Progenitor cell of endocrine pancreas (in vitro differentiated cells): ENCODE results near the gene AGBL1. TPM values are rescaled to one million over a fixed set of nuclear protein-coding genes. Genes with fewer than 3 reads are reported as not detected.

Experiments
- DNase-seq: peaks from one replicate; pipeline ENCODE4 v3.0.0; 2021; ENCODE audit warnings: low spot score; ENCODE audit not compliant: unreplicated experiment
- H3K27ac Mint-ChIP-seq: 2 replicates; pipeline ENCODE4 v1.8.0; 2021; ENCODE audit warnings: mild to moderate bottlenecking, moderate library complexity, mixed read lengths
- H3K27me3 Mint-ChIP-seq: 2 replicates; pipeline ENCODE4 v1.8.0; 2021; ENCODE audit warnings: mixed read lengths
- H3K36me3 Mint-ChIP-seq: 2 replicates; pipeline ENCODE4 v1.8.0; 2022; ENCODE audit warnings: mixed read lengths; ENCODE audit not compliant: insufficient read depth
- H3K4me1 Mint-ChIP-seq: 2 replicates; pipeline ENCODE4 v1.8.0; 2021; ENCODE audit warnings: low read depth, mixed read lengths
- H3K4me3 Mint-ChIP-seq: 2 replicates; pipeline ENCODE4 v1.8.0; 2021; ENCODE audit warnings: low read depth, mild to moderate bottlenecking, moderate library complexity, mixed read lengths
- H3K9me3 Mint-ChIP-seq: 2 replicates; pipeline ENCODE4 v1.8.0; 2021; ENCODE audit warnings: low read depth, mixed read lengths
- total RNA-seq: library from RNA; stranded (reverse); gene quantifications from 2 replicates; pipeline ENCODE4 v1.2.1, GENCODE V29; 2021
- TF ChIP-seq, protein P1 (sequence below): fragments of 200-600 bp; sonication (generic); IDR thresholded peaks from one replicate; pipeline ENCODE4 v1.5.0; 2021; ENCODE audit warnings: antibody characterized with exemption, mild to moderate bottlenecking; ENCODE audit not compliant: unreplicated experiment

AGBL1 gene
- total RNA-seq, 1 donor from 2014 or later = not detected

DNA sequence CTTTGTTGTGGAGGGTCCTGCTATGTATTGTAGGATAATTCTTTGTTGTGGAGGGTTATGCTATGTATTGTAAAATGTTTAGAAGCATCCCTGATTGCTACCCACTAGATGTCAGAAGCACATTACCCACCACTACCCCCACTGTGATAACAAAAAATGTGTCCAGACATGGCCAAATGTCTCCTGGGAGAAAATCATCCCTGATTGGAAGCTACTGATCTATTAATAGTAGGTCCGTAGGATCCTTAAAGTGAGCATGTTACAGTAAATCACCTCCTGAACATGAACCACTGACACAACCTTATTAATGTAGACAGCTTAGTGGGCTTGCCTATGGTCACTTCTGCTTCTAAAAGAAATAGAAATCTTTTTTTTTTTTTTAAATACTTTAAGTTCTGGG, 884.6 kb downstream of the AGBL1 start:
- Mint-ChIP-seq H3K27me3 (no peaks in the 10 kb centered on the region), H3K27ac (no peak overlapping the region), H3K4me1 (peaks cover 5% of the 10 kb centered on the region), H3K4me3 (no peak overlapping the region), H3K36me3 (no peaks in the 10 kb centered on the region), H3K9me3 (no peaks in the 10 kb centered on the region)
- TF ChIP-seq, protein P1, sequence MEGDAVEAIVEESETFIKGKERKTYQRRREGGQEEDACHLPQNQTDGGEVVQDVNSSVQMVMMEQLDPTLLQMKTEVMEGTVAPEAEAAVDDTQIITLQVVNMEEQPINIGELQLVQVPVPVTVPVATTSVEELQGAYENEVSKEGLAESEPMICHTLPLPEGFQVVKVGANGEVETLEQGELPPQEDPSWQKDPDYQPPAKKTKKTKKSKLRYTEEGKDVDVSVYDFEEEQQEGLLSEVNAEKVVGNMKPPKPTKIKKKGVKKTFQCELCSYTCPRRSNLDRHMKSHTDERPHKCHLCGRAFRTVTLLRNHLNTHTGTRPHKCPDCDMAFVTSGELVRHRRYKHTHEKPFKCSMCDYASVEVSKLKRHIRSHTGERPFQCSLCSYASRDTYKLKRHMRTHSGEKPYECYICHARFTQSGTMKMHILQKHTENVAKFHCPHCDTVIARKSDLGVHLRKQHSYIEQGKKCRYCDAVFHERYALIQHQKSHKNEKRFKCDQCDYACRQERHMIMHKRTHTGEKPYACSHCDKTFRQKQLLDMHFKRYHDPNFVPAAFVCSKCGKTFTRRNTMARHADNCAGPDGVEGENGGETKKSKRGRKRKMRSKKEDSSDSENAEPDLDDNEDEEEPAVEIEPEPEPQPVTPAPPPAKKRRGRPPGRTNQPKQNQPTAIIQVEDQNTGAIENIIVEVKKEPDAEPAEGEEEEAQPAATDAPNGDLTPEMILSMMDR = no peak
- no peak for DNase-seq

DNA sequence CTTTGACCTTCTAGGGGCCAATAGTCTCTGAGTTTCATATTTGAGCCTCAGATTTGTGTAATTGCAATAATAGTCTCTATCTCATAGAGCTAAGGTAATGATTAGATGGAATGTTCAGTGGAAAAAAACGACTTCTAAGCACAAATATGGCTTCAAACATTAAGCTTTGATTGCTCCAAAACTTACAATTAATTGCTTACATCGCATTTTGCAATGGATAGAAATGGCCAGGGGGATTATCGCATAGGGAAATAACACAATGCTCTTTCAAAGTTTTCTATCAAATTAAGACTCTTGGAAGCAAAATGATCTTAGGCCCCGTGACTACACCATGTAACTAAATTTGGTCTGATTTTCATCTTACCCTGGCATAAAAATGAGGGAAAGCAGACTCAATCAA, 888.6 kb downstream of the AGBL1 start:
- TF ChIP-seq, protein P1 = no peak
- H3K27ac Mint-ChIP-seq = no peak overlapping the region

DNA sequence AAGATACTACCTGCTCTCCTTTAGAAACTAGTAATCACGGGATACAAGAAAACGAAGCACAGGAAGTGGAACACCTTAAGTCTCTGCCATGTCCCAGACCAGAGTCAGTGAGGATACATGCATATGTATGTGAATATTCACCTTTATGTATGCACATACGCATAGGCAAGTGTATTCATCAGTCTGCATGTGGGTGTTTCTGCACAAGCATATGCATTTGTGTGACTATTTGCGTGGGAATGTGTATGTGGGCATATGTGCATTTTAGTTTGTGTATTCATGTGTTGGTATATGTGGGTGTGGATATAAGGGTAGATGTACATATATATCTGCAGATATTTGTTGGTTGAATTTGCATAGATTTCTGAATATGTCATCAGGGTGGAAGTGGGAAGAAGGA, 889.7 kb downstream of the AGBL1 start:
- no peak overlapping the region for H3K4me3 Mint-ChIP-seq
- H3K4me1 Mint-ChIP-seq = no peaks in the 10 kb centered on the region
- no peaks in the 10 kb centered on the region for H3K9me3 Mint-ChIP-seq
- TF ChIP-seq, protein P1 = no peak
- no peak for DNase-seq
- no peaks in the 10 kb centered on the region for H3K27me3 Mint-ChIP-seq
- no peaks in the 10 kb centered on the region for H3K36me3 Mint-ChIP-seq
- no peak overlapping the region for H3K27ac Mint-ChIP-seq

More for the DNA sequence above, 888.6 kb downstream of the AGBL1 start:
- Mint-ChIP-seq H3K36me3 (no peaks in the 10 kb centered on the region), H3K4me1 (no peaks in the 10 kb centered on the region), H3K4me3 (no peak overlapping the region), H3K9me3 (no peaks in the 10 kb centered on the region), H3K27me3 (no peaks in the 10 kb centered on the region)
- DNase-seq = no peak

DNA sequence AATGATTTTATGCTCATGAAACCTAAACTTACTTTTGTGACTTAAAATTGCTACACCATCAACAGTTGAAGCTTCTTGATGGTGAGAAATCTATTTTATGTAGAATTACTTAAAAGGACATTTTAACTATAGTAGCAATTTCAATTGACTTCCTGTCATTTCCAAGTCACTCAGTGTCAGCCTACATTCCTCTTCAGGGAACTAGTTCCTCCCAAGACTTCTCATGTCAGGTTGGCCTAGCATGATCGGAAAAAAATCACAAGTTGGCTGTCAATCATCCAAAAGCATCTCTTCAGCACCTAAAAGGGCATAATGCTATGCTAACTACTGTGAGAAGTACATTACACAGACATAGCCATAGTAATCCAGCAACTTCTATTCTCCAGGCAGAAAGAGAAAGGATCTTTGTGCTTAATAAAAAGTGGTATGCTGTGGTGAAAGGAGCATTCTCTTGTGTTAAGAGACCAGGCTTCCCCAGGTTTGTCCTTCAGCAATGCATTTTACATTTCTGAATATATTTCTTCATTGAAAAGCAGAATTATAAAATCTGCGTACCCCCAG, 893.7 kb downstream of the AGBL1 start:
- Mint-ChIP-seq H3K4me3 (no peak overlapping the region), H3K36me3 (no peaks in the 10 kb centered on the region), H3K27ac (no peak overlapping the region), H3K27me3 (no peaks in the 10 kb centered on the region), H3K4me1 (no peaks in the 10 kb centered on the region), H3K9me3 (no peaks in the 10 kb centered on the region)
- TF ChIP-seq, protein P1 = no peak
- DNase-seq = no peak

DNA sequence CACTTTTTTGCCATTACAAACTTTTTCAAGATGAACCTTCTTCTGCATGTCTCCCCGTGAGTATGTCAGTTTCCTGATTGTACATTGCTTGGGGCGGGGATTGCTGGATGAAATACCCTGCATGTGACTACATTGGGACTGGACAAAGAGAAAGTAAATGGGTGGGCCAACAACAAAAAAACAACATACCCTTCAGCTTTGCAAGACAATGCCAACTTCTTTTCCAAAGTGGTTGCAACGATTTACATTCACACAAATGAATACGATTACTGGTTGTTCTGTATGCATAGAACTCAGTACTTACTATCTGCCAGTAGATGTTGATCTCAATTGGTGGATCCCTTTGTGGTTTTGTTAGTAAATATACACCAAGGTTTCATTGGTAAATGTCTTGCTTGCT, 908.4 kb downstream of the AGBL1 start:
- no peak for DNase-seq
- Mint-ChIP-seq H3K36me3 (no peaks in the 10 kb centered on the region), H3K4me1 (no peaks in the 10 kb centered on the region), H3K9me3 (no peaks in the 10 kb centered on the region), H3K27ac (no peak overlapping the region), H3K4me3 (no peak overlapping the region), H3K27me3 (no peaks in the 10 kb centered on the region)
- TF ChIP-seq, protein P1 = no peak
